Right forelimb (tissue), 1 donor: ENCODE data around the gene GPC2.

Experiments used
- DNase-seq: peaks from one replicate; pipeline ENCODE4 v3.0.0-alpha.2; 2018

GPC2 gene

GRCh38 chr7:100166970-100167911, 9.9 kb downstream of the GPC2 start:
- DNase-seq = no peak

- no peak for DNase-seq
Observed at GRCh38 chr7:100166317-100166940, 10.8 kb downstream of the GPC2 start.

- no peak for DNase-seq
Observed at GRCh38 chr7:100163871-100164270, 13.3 kb downstream of the GPC2 start.

- no peak for DNase-seq
Observed at GRCh38 chr7:100163006-100163531, 14.1 kb downstream of the GPC2 start.

- DNase-seq = no peak
Observed at GRCh38 chr7:100160067-100160466, 17.1 kb downstream of the GPC2 start.

GRCh38 chr7:100159099-100159623, 18.0 kb downstream of the GPC2 start:
- no peak for DNase-seq

GRCh38 chr7:100158229-100159098, 18.7 kb downstream of the GPC2 start, which contains the start of gene TRAPPC14:
TRAPPC14 (minus strand) TSS chr7:100158723; CDS start chr7:100158499, 224 bp downstream.
- DNase-seq = peak; percentile 94

GRCh38 chr7:100157334-100158228, 19.6 kb downstream of the GPC2 start:
- DNase-seq = no peak

- no peak for DNase-seq
Observed at GRCh38 chr7:100157069-100157333, 20.2 kb downstream of the GPC2 start.

- no peak for DNase-seq
Observed at GRCh38 chr7:100156331-100157068, 20.7 kb downstream of the GPC2 start.

- DNase-seq = no peak
Observed at GRCh38 chr7:100155553-100156317, 21.4 kb downstream of the GPC2 start.

GRCh38 chr7:100154651-100155491, 22.3 kb downstream of the GPC2 start:
- no peak for DNase-seq

GRCh38 chr7:100153708-100154535, 23.3 kb downstream of the GPC2 start:
- no peak for DNase-seq

GRCh38 chr7:100152937-100153666, 24.1 kb downstream of the GPC2 start:
- no peak for DNase-seq

GRCh38 chr7:100152404-100152803, 24.8 kb downstream of the GPC2 start:
- DNase-seq = no peak

- DNase-seq = peak; percentile 97
Observed at GRCh38 chr7:100148559-100149328, 28.4 kb downstream of the GPC2 start, which contains the start of gene LAMTOR4. LAMTOR4 (plus strand) TSS chr7:100148918; CDS start chr7:100148973, 55 bp downstream.

- DNase-seq = no peak
Observed at GRCh38 chr7:100148225-100148558, 29.0 kb downstream of the GPC2 start.
